K562 (cell line): Measurements from ENCODE around the gene FTSJ3. TPM values are rescaled to one million over a fixed set of nuclear protein-coding genes. Genes with fewer than 3 reads are reported as not detected.

Experiments
- ARID2 ChIP-seq: fragments of 450-650 bp; IDR thresholded peaks from 2 replicates; pipeline ENCODE4 v1.6.1; 2017; ENCODE audit warnings: antibody characterized with exemption, mild to moderate bottlenecking
- NFYB ChIP-seq: IDR thresholded peaks from 2 replicates; pipeline ENCODE4 v1.6.1; 2011; ENCODE audit warnings: mild to moderate bottlenecking, moderate library complexity; ENCODE audit not compliant: insufficient read length; ENCODE audit errors: extremely low read depth
- PCBP2 ChIP-seq: fragments of 200-400 bp; formaldehyde crosslinking; IDR thresholded peaks from 2 replicates; pipeline ENCODE4 v1.6.1; 2018; ENCODE audit warnings: low read length, low read depth, mild to moderate bottlenecking, moderate library complexity; ENCODE audit not compliant: poor library complexity, severe bottlenecking
- RNF219 ChIP-seq: fragments of 250-450 bp; sonication (Bioruptor Pico); IDR thresholded peaks from 2 replicates; pipeline ENCODE4 v1.5.0; 2022; ENCODE audit warnings: mild to moderate bottlenecking
- TBP ChIP-seq: optimal IDR thresholded peaks from 2 replicates; pipeline ENCODE3; 2011; ENCODE audit warnings: low read depth, low read length, improper control_type of control experiment
- polyA plus RNA-seq, 8 experiments: library from polyadenylated mRNA; depleted of rRNA in 4 of 8; stranded (reverse) in 5 of 8; unstranded in 3 of 8; fragments of >200 nt; fragmentation: Nextera tagmentation in 2 of 8; fragmentation: Illumina TruSeq in 1 of 8; extraction: Ambion mirVana in 2 of 8; extraction: Trizol in 1 of 8; gene quantifications; 2 replicates each; pipeline versions ENCODE4 v1.2.1 to v1.2.3, GENCODE V29; 2011 to 2014; ENCODE audit warnings: inconsistent platforms in 1 of 8, missing spikeins in 1 of 8
- total RNA-seq, 7 experiments: library from RNA; depleted of rRNA in 6 of 7; stranded (reverse); fragments of >200 nt in 6 of 7; fragmentation: Illumina TruSeq in 2 of 7; extraction: Trizol in 2 of 7; gene quantifications; 2 replicates each; pipeline versions ENCODE4 v1.2.1 to v1.2.3, GENCODE V29; 2011 to 2021; ENCODE audit warnings: low replicate concordance in 1 of 7
- TF ChIP-seq, protein P1 (sequence below): fragments of 250-450 bp; sonication (Bioruptor Pico); IDR thresholded peaks from 2 replicates; pipeline ENCODE4 v1.9.0; 2021; ENCODE audit warnings: mild to moderate bottlenecking, inconsistent platforms

The FTSJ3 gene
- total and polyA plus RNA-seq, 9 of the 15 experiments (the other 6 are each of a cell fraction or from before 2014, with no cell fraction given) = 18.0 to 65.6 (median 52.4) TPM

GRCh38 chr17:63827002-63827800 is at the start of gene FTSJ3, which contains the start of gene PSMC5 (continued):
- TF ChIP-seq ARID2 (no peak), RNF219 (CRISPR knock-in tag) (0 out of 2 replicates have a peak, but pooled peaks have one; percentile 56), NFYB (no peak), PCBP2 (no peak), TBP (peak; percentile 63)
- TF ChIP-seq, protein P1, sequence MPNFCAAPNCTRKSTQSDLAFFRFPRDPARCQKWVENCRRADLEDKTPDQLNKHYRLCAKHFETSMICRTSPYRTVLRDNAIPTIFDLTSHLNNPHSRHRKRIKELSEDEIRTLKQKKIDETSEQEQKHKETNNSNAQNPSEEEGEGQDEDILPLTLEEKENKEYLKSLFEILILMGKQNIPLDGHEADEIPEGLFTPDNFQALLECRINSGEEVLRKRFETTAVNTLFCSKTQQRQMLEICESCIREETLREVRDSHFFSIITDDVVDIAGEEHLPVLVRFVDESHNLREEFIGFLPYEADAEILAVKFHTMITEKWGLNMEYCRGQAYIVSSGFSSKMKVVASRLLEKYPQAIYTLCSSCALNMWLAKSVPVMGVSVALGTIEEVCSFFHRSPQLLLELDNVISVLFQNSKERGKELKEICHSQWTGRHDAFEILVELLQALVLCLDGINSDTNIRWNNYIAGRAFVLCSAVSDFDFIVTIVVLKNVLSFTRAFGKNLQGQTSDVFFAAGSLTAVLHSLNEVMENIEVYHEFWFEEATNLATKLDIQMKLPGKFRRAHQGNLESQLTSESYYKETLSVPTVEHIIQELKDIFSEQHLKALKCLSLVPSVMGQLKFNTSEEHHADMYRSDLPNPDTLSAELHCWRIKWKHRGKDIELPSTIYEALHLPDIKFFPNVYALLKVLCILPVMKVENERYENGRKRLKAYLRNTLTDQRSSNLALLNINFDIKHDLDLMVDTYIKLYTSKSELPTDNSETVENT (CRISPR knock-in tag) = 0 out of 2 replicates have a peak, but pooled peaks have one; percentile 19
